Muscle layer of colon (tissue), 2 donors: ENCODE measurements around the gene CCR6.

Experiments used
- H3K27ac ChIP-seq: one replicate; pipeline ENCODE4 v1.7.0; 2013; ENCODE audit warnings: low read depth, mild to moderate bottlenecking, low read length, moderate library complexity
- H3K27me3 ChIP-seq, 2 donors: one replicate each; pipeline ENCODE4 v1.7.0; 2013; ENCODE audit warnings: low read length in 2 of 2, mild to moderate bottlenecking in 2 of 2; ENCODE audit not compliant: insufficient read depth in 2 of 2, control insufficient read depth in 1 of 2
- H3K36me3 ChIP-seq: one replicate; pipeline ENCODE4 v1.7.0; 2013; ENCODE audit warnings: mild to moderate bottlenecking, low read length; ENCODE audit not compliant: insufficient read depth
- H3K4me1 ChIP-seq: one replicate; pipeline ENCODE4 v1.7.0; 2013; ENCODE audit warnings: mild to moderate bottlenecking, low read length; ENCODE audit not compliant: insufficient read depth
- H3K4me3 ChIP-seq, 2 donors: one replicate each; pipeline ENCODE4 v1.7.0; 2013; ENCODE audit warnings: low read length in 2 of 2, low read depth in 1 of 2, mild to moderate bottlenecking in 1 of 2, moderate library complexity in 1 of 2
- H3K9ac ChIP-seq: one replicate; pipeline ENCODE4 v1.7.0; 2013; ENCODE audit warnings: low read length
- H3K9me3 ChIP-seq: one replicate; pipeline ENCODE4 v1.7.0; 2013; ENCODE audit warnings: mild to moderate bottlenecking, low read length
- donor health status: abdominal sarcoma.
- donor health status: Adenocarcinoma of cecum.

Gene CCR6

DNA sequence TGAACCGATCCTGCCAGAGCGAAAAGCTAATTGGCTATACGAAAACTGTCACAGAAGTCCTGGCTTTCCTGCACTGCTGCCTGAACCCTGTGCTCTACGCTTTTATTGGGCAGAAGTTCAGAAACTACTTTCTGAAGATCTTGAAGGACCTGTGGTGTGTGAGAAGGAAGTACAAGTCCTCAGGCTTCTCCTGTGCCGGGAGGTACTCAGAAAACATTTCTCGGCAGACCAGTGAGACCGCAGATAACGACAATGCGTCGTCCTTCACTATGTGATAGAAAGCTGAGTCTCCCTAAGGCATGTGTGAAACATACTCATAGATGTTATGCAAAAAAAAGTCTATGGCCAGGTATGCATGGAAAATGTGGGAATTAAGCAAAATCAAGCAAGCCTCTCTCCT, 14.2 kb downstream of the CCR6 start:
- H3K9me3 ChIP-seq = no peaks in the 10 kb centered on the region
- no peak overlapping the region for H3K27ac ChIP-seq
- H3K36me3 ChIP-seq = no peaks in the 10 kb centered on the region
- H3K9ac ChIP-seq = no peak overlapping the region
- no peaks in the 10 kb centered on the region for H3K27me3 ChIP-seq
- no peak overlapping the region for H3K4me3 ChIP-seq
- H3K4me1 ChIP-seq = peaks cover 4% of the 10 kb centered on the region

DNA sequence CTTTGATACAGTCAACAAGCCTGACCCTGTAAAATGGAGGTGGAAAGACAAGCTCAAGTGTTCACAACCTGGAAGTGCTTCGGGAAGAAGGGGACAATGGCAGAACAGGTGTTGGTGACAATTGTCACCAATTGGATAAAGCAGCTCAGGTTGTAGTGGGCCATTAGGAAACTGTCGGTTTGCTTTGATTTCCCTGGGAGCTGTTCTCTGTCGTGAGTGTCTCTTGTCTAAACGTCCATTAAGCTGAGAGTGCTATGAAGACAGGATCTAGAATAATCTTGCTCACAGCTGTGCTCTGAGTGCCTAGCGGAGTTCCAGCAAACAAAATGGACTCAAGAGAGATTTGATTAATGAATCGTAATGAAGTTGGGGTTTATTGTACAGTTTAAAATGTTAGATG, 15.0 kb downstream of the CCR6 start:
- no peak overlapping the region for H3K9ac ChIP-seq
- H3K9me3 ChIP-seq = no peaks in the 10 kb centered on the region
- H3K27ac ChIP-seq = no peak overlapping the region
- no peaks in the 10 kb centered on the region for H3K27me3 ChIP-seq
- no peak overlapping the region for H3K4me3 ChIP-seq
- peaks cover 6% of the 10 kb centered on the region for H3K4me1 ChIP-seq
- no peaks in the 10 kb centered on the region for H3K36me3 ChIP-seq

GRCh38 chr6:167139761-167140160, 16.9 kb downstream of the CCR6 start:
- Histone ChIP-seq H3K27me3 (no peaks in the 10 kb centered on the region), H3K27ac (no peak overlapping the region), H3K4me3 (no peak overlapping the region), H3K9ac (no peak overlapping the region), H3K9me3 (no peaks in the 10 kb centered on the region), H3K36me3 (no peaks in the 10 kb centered on the region), H3K4me1 (peaks cover 6% of the 10 kb centered on the region)

GRCh38 chr6:167140589-167141474, 17.9 kb downstream of the CCR6 start:
- H3K27ac ChIP-seq = no peak overlapping the region
- no peak overlapping the region for H3K9ac ChIP-seq
- peaks cover 6% of the 10 kb centered on the region for H3K4me1 ChIP-seq

DNA sequence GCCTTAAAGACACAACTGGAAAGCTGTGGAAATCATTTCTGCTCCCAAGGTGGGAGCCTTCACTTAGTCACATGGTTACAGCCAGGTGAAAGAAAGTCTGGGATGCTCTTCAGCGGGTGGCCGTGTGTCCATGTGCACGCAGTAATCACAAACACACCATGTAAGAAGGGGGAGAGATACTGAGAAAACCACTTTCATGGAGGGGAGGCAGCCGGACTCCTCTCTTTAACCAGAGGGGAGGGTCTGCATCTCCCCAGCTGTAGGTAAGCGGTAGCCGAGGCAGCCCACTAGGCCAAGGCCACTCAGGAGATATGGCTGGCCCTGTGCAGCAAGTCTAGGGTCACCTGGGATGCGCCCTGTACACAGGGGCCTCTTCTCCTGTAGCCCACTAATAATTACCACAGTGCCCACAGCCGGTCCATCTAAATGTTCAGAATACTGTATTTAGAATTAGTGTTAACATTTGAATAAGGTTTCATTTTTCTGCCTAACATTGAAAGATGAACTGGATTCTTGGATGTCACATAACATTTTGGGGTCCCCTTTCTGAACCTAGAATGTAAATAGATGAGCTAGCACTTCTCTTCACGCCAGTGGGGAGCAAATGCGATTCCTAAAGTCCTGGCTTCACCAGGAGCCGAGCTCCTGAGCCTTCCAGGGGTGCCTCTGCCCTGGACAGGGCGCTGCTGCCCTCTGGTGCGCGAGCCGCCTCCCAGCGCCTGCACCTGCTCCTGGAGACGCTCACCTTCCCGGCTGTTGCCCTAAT, 19.0 kb downstream of the CCR6 start:
- no peak overlapping the region for H3K9ac ChIP-seq
- H3K4me1 ChIP-seq = peaks cover 6% of the 10 kb centered on the region
- no peaks in the 10 kb centered on the region for H3K9me3 ChIP-seq
- no peak overlapping the region for H3K27ac ChIP-seq
- no peaks in the 10 kb centered on the region for H3K27me3 ChIP-seq
- H3K4me3 ChIP-seq = no peak overlapping the region
- H3K36me3 ChIP-seq = no peaks in the 10 kb centered on the region

More at GRCh38 chr6:167140589-167141474, 17.9 kb downstream of the CCR6 start:
- Histone ChIP-seq H3K9me3 (no peaks in the 10 kb centered on the region), H3K27me3 (no peaks in the 10 kb centered on the region), H3K36me3 (no peaks in the 10 kb centered on the region), H3K4me3 (no peak overlapping the region)

DNA sequence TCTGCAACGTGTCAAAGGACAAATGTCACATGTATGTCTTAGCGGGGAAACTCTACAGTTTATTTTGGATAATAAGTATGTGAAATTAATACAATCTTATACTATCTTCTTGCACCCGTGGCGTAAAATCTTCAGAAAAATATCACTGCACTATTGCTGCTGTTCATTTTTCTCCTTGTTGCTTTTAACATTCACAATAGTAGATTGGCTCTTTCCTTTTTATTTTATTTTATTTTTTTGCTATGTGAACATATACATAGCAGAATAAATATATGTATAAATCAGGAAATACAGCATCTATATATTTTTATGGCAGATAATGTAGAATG, 19.5 kb downstream of the CCR6 start:
- H3K9ac ChIP-seq = no peak overlapping the region
- H3K27me3 ChIP-seq = no peaks in the 10 kb centered on the region
- no peaks in the 10 kb centered on the region for H3K9me3 ChIP-seq
- no peak overlapping the region for H3K27ac ChIP-seq
- H3K4me3 ChIP-seq = no peak overlapping the region
- H3K36me3 ChIP-seq = no peaks in the 10 kb centered on the region
- H3K4me1 ChIP-seq = peaks cover 6% of the 10 kb centered on the region

DNA sequence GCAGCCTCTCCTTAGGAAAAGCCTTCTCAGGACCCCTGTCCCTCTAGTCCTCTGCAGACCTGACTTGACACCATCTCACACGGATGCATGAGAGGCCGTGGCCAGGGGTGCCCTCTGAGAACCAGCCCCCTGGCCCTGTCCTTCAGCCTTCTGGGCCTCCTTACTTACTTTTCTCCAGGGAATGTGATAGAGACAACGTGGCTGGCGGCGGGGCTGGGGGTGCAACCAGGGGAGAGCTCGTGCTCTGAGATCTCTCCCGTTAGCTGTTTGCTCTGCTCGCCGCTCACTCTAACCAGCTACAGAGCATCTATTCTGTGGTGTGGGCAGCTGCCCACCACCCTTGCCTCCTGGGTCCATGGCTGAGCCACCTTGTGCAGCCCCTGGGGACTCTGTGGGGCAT, 20.1 kb downstream of the CCR6 start:
- Histone ChIP-seq H3K36me3 (no peaks in the 10 kb centered on the region), H3K9me3 (no peaks in the 10 kb centered on the region), H3K27me3 (no peaks in the 10 kb centered on the region), H3K4me3 (no peak overlapping the region), H3K9ac (no peak overlapping the region), H3K27ac (no peak overlapping the region), H3K4me1 (peaks cover 6% of the 10 kb centered on the region)

GRCh38 chr6:167145461-167145860, 22.6 kb downstream of the CCR6 start:
- peaks cover 6% of the 10 kb centered on the region for H3K4me1 ChIP-seq
- no peaks in the 10 kb centered on the region for H3K9me3 ChIP-seq
- H3K27me3 ChIP-seq = no peaks in the 10 kb centered on the region
- H3K36me3 ChIP-seq = no peaks in the 10 kb centered on the region
- no peak overlapping the region for H3K9ac ChIP-seq
- H3K27ac ChIP-seq = no peak overlapping the region
- H3K4me3 ChIP-seq = no peak overlapping the region

DNA sequence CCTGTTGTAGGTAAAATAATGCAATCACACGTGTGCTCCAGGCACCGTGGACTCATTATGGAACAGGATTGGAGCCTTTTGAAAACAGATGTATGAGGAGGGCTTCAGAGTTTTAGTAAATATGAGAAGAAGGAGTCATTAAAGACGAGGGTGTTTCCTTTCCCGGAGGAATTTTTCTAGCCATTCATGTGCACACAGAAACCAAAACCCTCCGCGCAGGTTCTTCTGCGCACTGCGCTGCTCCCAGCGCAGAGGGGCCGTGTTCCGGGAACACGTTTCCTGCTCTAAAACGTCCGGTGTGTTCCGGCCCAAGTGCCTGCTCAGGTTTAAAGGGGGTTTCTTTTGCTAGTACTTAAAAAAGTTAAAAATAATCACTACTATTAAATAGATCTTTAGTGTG, 23.2 kb downstream of the CCR6 start:
- Histone ChIP-seq H3K27ac (no peak overlapping the region), H3K9ac (no peak overlapping the region), H3K4me1 (peaks cover 6% of the 10 kb centered on the region), H3K4me3 (no peak overlapping the region), H3K36me3 (no peaks in the 10 kb centered on the region), H3K9me3 (no peaks in the 10 kb centered on the region), H3K27me3 (no peaks in the 10 kb centered on the region)

DNA sequence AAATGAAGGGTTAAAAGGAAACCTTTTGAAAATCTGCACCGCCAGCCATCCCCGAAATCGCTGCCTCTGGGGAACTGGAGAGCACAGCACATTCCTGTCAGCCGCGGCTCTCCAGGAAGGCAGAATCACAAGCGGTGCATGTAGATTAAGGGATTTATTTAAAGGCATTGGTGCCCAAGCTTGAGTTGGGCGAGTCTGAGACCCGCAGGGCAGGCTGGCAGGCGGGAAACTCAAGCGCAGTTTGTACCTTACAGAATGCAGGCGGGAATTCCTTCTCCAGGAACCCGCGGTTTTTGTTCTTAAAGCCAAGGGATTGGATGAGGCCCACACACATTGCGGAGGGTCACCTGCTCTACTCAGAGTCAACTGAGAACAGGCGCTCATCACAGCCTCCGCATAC, 24.1 kb downstream of the CCR6 start:
- no peaks in the 10 kb centered on the region for H3K27me3 ChIP-seq
- H3K9ac ChIP-seq = no peak overlapping the region
- H3K4me1 ChIP-seq = peaks cover 3% of the 10 kb centered on the region
- no peak overlapping the region for H3K27ac ChIP-seq
- H3K36me3 ChIP-seq = no peaks in the 10 kb centered on the region
- no peaks in the 10 kb centered on the region for H3K9me3 ChIP-seq
- no peak overlapping the region for H3K4me3 ChIP-seq

- Histone ChIP-seq H3K9me3 (no peaks in the 10 kb centered on the region), H3K36me3 (no peaks in the 10 kb centered on the region), H3K27ac (no peak overlapping the region), H3K4me3 (no peak overlapping the region), H3K9ac (no peak overlapping the region), H3K4me1 (no peaks in the 10 kb centered on the region), H3K27me3 (no peaks in the 10 kb centered on the region)
Observed at GRCh38 chr6:167148021-167148420, 25.1 kb downstream of the CCR6 start.
